Measurements from ENCODE around the gene FBXO45.
"Not testable (repeated sequence)": the region's sequence is repeated elsewhere in the genome, so short reads cannot be mapped to it uniquely, and the experiment has no call there.

Gene FBXO45

DNA sequence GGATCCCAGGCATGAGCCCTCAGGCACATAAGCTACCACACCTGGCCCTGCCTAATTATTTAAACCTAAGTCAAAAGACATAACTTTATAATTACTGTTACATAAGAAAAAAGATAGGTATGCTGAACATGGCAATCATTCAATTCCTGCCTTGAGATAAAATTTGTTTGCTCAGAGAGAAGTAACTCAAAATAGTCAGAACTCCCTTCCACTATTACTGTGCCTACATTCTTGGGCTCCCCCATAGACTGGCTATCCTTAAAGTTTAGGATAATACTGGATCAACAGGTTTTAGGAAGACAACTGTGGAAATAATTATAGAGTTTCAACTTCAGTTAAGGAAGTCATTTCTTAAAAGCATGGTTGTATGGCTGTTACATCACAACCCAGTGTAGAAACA, 10.0 kb upstream of the FBXO45 start:
- FAIRE-seq, result no peak

GRCh38 chr3:196559826-196560225, 8.6 kb upstream of the FBXO45 start:
- FAIRE-seq, result no peak

- no peak for FAIRE-seq
Measured at GRCh38 chr3:196563721-196564225, 4.7 kb upstream of the FBXO45 start.

DNA sequence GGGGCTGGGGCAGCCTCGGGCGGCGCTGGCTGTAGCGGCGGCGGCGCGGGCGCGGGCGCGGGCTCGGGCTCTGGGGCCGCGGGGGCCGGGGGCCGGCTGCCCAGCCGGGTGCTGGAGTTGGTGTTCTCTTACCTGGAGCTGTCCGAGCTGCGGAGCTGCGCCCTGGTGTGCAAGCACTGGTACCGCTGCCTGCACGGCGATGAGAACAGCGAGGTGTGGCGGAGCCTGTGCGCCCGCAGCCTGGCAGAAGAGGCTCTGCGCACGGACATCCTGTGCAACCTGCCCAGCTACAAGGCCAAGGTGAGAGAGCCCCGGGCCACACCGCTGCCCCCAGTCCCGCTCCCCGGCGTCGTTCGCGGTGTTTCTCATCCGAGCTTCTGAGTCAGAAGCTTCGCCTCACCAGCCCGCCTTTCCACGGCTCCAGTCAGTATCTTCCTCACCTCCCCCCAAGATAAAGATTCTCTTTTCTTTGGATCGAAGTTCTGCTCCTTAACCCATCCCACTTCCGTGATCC, 600 bp downstream of the FBXO45 start:
- no peak for FAIRE-seq

GRCh38 chr3:196570332-196570731, 1.9 kb downstream of the FBXO45 start:
- FAIRE-seq, result not testable (repeated sequence)

DNA sequence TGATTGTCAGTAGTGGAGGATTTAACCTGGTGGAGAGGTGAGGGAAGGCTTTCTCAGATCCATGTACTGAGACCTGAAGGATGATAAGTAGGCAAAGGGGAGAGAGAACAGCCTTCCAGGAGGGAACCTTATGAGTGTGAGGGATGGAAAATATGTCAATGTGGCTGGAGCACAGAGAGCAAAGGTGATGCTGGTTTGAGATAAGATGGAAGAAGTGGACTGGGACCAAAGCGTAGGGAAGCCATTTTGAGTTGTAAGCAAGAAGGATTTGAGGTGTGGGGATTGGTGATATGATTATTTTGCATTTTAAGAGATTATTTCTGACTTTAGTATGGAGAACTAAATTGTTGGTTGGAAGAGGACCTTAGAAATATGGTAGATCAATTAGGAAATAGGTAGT, 3.9 kb downstream of the FBXO45 start:
- no peak for FAIRE-seq

GRCh38 chr3:196585044-196585757, 16.7 kb downstream of the FBXO45 start:
- no peak for FAIRE-seq

DNA sequence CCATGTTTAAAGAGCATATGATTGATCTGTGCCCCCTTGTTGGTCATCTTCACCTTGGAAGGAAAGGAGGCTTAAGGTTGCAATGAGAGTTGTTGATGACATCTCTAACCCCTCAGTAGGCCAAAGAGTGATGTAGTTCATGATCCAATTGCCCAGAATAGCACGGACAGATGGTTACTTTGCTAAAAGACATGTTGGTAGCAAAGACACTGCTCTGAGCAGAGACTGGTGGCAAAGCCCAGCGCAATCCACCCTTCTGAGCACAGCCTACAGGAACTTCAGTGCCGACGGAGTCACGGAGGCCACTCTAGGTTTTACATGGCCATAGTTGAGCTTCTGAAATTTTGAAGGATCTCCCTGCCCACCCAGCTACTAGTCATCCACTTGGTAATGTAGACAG, 21.8 kb downstream of the FBXO45 start:
- no peak for FAIRE-seq

DNA sequence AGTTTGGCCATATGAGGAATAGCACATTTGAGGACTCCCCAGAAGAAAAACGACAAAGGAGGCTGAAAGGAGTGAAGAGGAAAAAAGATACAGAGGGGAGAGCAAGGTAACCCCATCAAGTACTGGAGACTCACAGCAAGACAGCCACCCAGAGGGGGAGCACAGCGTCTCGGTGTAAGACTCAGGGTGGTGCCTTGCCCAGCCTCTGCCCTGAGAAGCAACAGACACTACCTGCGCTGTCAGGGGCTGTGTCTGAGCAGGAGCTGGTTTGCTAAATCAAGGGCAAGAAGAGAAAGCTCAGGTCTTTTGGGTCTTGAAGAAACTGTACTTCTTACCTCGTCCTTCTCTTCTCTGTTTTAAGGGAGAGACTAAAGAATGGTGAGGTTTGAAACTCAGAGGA, 27.9 kb downstream of the FBXO45 start:
- FAIRE-seq, result no peak

- not testable (repeated sequence) for FAIRE-seq
Measured at GRCh38 chr3:196597971-196598733, 29.7 kb downstream of the FBXO45 start.

- no peak for FAIRE-seq
Measured at GRCh38 chr3:196599734-196600128, 31.3 kb downstream of the FBXO45 start.

DNA sequence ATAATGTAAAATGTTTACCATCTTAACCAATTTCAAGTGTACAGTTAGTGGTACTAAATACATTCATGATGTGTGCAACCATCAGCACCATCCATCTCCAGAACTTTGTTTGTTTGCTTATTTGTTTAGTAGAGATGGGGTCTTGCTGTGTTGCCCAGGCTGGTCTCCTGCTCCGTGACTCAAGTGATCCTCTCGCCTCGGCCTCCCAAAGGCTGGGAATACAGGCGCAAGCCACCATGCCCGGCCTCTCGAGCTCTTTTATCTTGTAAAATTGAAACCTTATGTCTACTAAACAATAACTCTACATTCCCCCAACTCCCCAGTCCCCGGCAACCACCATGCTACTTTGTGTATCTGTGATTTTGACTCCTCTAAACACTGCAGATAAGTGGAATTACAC, 31.9 kb downstream of the FBXO45 start:
- no peak for FAIRE-seq

DNA sequence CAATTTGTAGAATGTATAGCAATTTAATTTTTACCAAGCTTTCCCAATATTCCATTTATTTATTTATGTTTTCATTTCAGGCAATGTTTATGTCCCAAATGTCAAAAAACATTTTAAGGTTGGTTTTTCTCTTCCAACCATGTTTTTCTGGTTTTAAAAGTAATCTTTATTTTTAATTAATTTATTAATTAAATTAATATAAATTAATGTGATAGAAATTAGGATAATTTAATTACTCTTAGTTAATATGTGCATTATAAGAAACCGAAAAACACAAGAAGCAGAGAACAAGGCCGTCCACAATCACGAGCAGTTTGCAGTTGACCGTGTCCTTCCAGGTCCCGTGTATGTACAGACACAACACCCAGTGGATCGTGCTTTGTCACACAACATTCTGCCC, 34.2 kb downstream of the FBXO45 start:
- no peak for FAIRE-seq

- FAIRE-seq, result no peak
Measured at GRCh38 chr3:196603683-196604082, 35.2 kb downstream of the FBXO45 start.

DNA sequence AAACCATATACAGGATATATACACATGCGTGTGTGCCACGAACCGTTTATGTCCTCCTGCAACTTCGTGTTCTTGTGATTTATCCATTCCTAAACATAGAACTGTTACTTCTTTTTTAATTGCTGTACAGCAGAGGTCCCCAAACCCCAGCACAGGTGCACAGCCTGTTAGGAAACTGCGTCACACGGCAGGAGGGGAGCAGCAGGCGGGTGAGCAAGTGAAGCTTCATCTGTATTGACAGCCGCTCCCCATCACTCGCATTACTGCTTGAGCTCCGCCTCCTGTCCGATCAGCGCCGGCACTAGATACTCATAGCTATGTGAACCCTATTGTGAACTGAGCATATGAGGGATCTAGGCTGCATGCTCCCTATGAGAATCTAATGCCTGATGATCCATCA, 36.1 kb downstream of the FBXO45 start:
- FAIRE-seq, result no peak

- no peak for FAIRE-seq
Measured at GRCh38 chr3:196608693-196609092, 40.2 kb downstream of the FBXO45 start.

GRCh38 chr3:196609343-196609775, 40.9 kb downstream of the FBXO45 start:
- FAIRE-seq, result no peak

DNA sequence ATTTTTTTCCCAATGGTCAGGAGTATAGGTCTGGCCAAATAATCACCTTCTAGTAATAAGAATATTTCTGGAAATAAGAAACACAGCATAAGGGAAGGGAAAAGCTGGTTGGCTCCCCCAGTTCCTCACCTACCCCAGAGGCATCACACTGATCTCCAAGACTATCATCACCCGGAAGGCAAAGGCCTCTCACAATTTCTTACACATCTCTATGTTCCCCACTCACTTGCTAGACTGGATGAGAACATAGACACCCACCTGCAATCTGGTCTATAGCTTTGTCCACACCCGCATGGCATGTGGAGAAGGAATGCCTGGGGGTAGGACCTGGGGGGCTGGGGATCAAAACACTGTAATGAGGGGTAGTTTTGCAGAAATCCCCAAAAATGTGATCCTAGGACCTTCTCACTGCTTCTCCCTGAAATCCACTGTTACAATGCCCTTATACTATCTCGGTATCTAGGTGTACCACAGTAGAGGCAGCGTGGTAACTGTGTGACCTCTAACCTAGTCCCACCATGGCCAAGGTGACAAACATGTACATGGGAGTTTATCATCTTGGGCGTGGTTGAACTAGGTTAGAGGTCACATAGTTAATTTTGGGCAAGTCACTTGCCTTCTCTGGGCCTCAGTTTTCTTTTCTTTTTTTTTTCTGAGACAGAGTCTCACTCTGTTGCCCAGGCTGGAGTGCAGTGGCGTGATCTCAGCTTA, 41.5 kb downstream of the FBXO45 start:
- FAIRE-seq, result no peak

GRCh38 chr3:196611761-196612483, 43.5 kb downstream of the FBXO45 start:
- FAIRE-seq, result no peak

GRCh38 chr3:196615234-196615633, 46.8 kb downstream of the FBXO45 start:
- not testable (repeated sequence) for FAIRE-seq

DNA sequence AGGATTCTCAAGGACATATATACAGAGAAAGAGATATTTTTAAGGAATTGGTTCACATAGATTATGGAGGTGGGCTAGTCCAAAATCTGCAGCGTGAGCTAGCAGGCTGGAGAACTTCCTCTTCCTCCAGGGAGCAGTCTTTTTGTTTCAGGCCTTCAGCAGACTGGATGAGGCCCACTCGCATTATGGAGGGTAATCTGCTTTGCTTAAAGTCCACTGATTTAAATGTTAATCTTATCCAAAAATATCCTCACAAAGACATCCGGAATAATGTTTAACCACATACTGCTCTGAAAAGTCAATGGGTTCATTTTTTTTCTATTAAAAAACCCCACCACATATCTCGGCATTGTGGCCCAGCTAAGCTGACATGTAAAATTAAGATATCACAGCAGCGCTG, 48.8 kb downstream of the FBXO45 start:
- FAIRE-seq, result no peak

DNA sequence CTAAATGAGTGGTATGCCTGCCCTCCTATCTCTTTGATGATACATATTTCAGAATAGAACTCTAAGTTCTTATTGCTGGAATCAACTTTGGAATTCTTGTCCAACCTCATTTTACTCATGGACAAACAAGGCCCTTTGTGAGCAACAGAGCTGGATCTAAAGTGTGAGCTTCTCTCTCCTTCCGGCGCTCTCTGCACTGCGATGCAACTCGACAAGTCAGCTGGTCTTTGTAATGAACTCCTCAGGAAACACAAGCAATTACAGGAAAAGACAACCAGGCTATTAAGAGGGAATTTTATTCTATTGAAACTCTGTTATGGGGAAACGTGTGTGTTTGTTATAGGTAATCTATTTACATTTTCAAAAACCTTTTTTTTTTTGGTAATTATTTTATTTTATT, 50.8 kb downstream of the FBXO45 start:
- FAIRE-seq, result no peak

GRCh38 chr3:196619627-196620026, 51.2 kb downstream of the FBXO45 start:
- FAIRE-seq, result not testable (repeated sequence)
